ENCODE data around the gene FAM177B. TPM values are rescaled to one million over a fixed set of nuclear protein-coding genes. Genes with fewer than 3 reads are reported as not detected.

FAM177B gene
- total RNA-seq, 1 experiment from 2014 or later, result not detected

- H3K27me3 ChIP-seq (ENCODE audit: low read length), result no peaks in the 10 kb centered on the region
- DNase-seq (peak; percentile 94), ATAC-seq (peak; percentile 77)
- H3F3A ChIP-seq (ENCODE audit: low read length, unreplicated experiment), result peaks cover 5% of the 10 kb centered on the region
- H3K9ac ChIP-seq (ENCODE audit: low read length), result peak within 1 kb of the TSS; percentile 83
- peaks cover 11% of the 10 kb centered on the region for H3K36me3 ChIP-seq (ENCODE audit: low read depth, low read length)
- H3K9me3 ChIP-seq (ENCODE audit: low read length), result no peaks in the 10 kb centered on the region
- intact Hi-C loops (cut with micrococcal nuclease), result loop anchor here (1.0 to 5.0 kb wide), 4 partner anchors 70 to 1925 kb away; partner anchors contain the start of gene MTARC1
- H4K20me1 ChIP-seq (ENCODE audit: low read length), result 0 out of 2 replicates have a peak, but pooled peaks cover 7% of the 10 kb centered on the region
- H3K9me2 ChIP-seq (replicated peaks; ENCODE audit: low read length), result no peaks in the 10 kb centered on the region
- peaks cover 62% of the 10 kb centered on the region for H3K79me2 ChIP-seq (ENCODE audit: low read length)
- TSS peak; percentile 71 for BruUV-seq (replicated peaks)
- TF ChIP-seq EZH2 (IDR thresholded peaks at IDR 0.05; ENCODE audit: low read length, unreplicated experiment) (no peak), EZH2phosphoT487 (IDR thresholded peaks at IDR 0.05; ENCODE audit: borderline replicate concordance, low read length) (no peak), CTCF (conservative IDR thresholded peaks at IDR 0.05; ENCODE audit: low read depth, low read length) (no peak)
- ChIA-PET CTCF (no interaction called here), POLR2A (ENCODE audit: unreplicated experiment) (interaction anchor here (0.7 to 1.1 kb wide), 4 partner anchors 24 to 123 kb away, joined by 3 to 8 read pairs (median 4); partner anchors contain the start of genes FAM177B and TAF1A)
- H3K27ac ChIP-seq (ENCODE audit: low read length), result peak within 1 kb of the TSS; percentile 78
- peak within 1 kb of the TSS; percentile 79 for H3K4me3 ChIP-seq (ENCODE audit: low read length)
- H2AFZ ChIP-seq (ENCODE audit: low read length), result peak within 1 kb of the TSS; percentile 98
- peaks cover 19% of the 10 kb centered on the region for H3K4me1 ChIP-seq (ENCODE audit: insufficient read depth, low read length)
- peak within 1 kb of the TSS; percentile 95 for H3K4me2 ChIP-seq (ENCODE audit: low read length)
Measured at GRCh38 chr1:222712253-222713090, 24.5 kb upstream of the FAM177B start, which contains the start of the genes AIDA and BROX. TSS of gene AIDA (minus strand) at chr1:222712491. CDS start at chr1:222712317, 174 bp downstream. TSS of gene BROX (plus strand) at chr1:222712564. CDS start at chr1:222715700, 3,136 bp downstream.

GRCh38 chr1:222713091-222713961 is 23.7 kb upstream of the FAM177B start:
- POLR2A ChIA-PET (ENCODE audit: unreplicated experiment), result interaction anchor here (1.0 to 1.1 kb wide), 2 partner anchors 23 to 123 kb away, joined by 3 to 8 read pairs; partner anchors contain the start of genes FAM177B and TAF1A
- peak overlapping the region; percentile 78 for H3K27ac ChIP-seq (ENCODE audit: low read length)
- H3K36me3 ChIP-seq (ENCODE audit: low read depth, low read length), result peaks cover 17% of the 10 kb centered on the region
- H3F3A ChIP-seq (ENCODE audit: low read length, unreplicated experiment), result peaks cover 5% of the 10 kb centered on the region
- H2AFZ ChIP-seq (ENCODE audit: low read length), result peak overlapping the region; percentile 98
- peak overlapping the region; percentile 79 for H3K4me3 ChIP-seq (ENCODE audit: low read length)
- no peaks in the 10 kb centered on the region for H3K27me3 ChIP-seq (ENCODE audit: low read length)
- peaks cover 56% of the 10 kb centered on the region for H3K79me2 ChIP-seq (ENCODE audit: low read length)
- CTCF ChIA-PET, result no interaction called here
- H3K9me2 ChIP-seq (replicated peaks; ENCODE audit: low read length), result no peaks in the 10 kb centered on the region
- peak overlapping the region; percentile 90 for H3K4me2 ChIP-seq (ENCODE audit: low read length)
- intact Hi-C loops (cut with micrococcal nuclease), result loop anchor here (1.0 to 5.0 kb wide), 4 partner anchors 71 to 1926 kb away; partner anchors contain the start of gene MTARC1
- H3K4me1 ChIP-seq (ENCODE audit: insufficient read depth, low read length), result peaks cover 19% of the 10 kb centered on the region
- DNase-seq, result peak; percentile 99
- H4K20me1 ChIP-seq (ENCODE audit: low read length), result 0 out of 2 replicates have a peak, but pooled peaks cover 7% of the 10 kb centered on the region
- no peaks in the 10 kb centered on the region for H3K9me3 ChIP-seq (ENCODE audit: low read length)
- peak; percentile 63 for ATAC-seq
- peak overlapping the region; percentile 83 for H3K9ac ChIP-seq (ENCODE audit: low read length)
- TF ChIP-seq EZH2phosphoT487 (IDR thresholded peaks at IDR 0.05; ENCODE audit: borderline replicate concordance, low read length), result no peak
- no peak for TF ChIP-seq CTCF (conservative IDR thresholded peaks at IDR 0.05; ENCODE audit: low read depth, low read length)
- TF ChIP-seq EZH2 (IDR thresholded peaks at IDR 0.05; ENCODE audit: low read length, unreplicated experiment), result no peak
- no TSS peak for BruUV-seq (replicated peaks)

Measured in PC-3 (cell line).